Activated CD8-positive, alpha-beta memory T cell treated with anti-CD3 and anti-CD28 coated beads for 1 hour (primary cell): ENCODE results near the gene SIRT7.
"Not testable (repeated sequence)": the region's sequence is repeated elsewhere in the genome, so short reads cannot be mapped to it uniquely, and the experiment has no call there.

Experiments
- DNase-seq, 2 donors: peaks; one replicate each; pipeline ENCODE4 v3.0.0-alpha.2; 2020; ENCODE audit warnings: low read depth in 1 of 2; ENCODE audit errors: extremely low read depth in 1 of 2

The SIRT7 gene

GRCh38 chr17:81955058-81955681, 37.2 kb upstream of the SIRT7 start:
- DNase-seq, result no peak

GRCh38 chr17:81954131-81955057, 36.4 kb upstream of the SIRT7 start:
- DNase-seq, result no peak

- DNase-seq, result not testable (repeated sequence)
Observed at GRCh38 chr17:81953443-81953842, 35.5 kb upstream of the SIRT7 start.

GRCh38 chr17:81952792-81953228, 34.8 kb upstream of the SIRT7 start:
- DNase-seq, result no peak

- DNase-seq, result no peak
Observed at GRCh38 chr17:81951785-81952684, 34.1 kb upstream of the SIRT7 start.

GRCh38 chr17:81950501-81950900, 32.5 kb upstream of the SIRT7 start:
- DNase-seq, result no peak

GRCh38 chr17:81948635-81949378, 30.8 kb upstream of the SIRT7 start:
- DNase-seq, result no peak

- no peak for DNase-seq
Observed at GRCh38 chr17:81947189-81947588, 29.2 kb upstream of the SIRT7 start, which contains the start of gene MYADML2. MYADML2 (minus strand) TSS chr17:81947233; CDS start chr17:81941741, 5,492 bp downstream.

- no peak for DNase-seq
Observed at GRCh38 chr17:81944858-81945257, 26.9 kb upstream of the SIRT7 start.

- DNase-seq, result no peak
Observed at GRCh38 chr17:81942167-81942553, 24.2 kb upstream of the SIRT7 start.

- DNase-seq, result no peak
Observed at GRCh38 chr17:81941484-81942166, 23.6 kb upstream of the SIRT7 start.

- no peak for DNase-seq
Observed at GRCh38 chr17:81940538-81941483, 22.8 kb upstream of the SIRT7 start.

- no peak for DNase-seq
Observed at GRCh38 chr17:81939881-81940385, 22.0 kb upstream of the SIRT7 start.

- DNase-seq, result no peak
Observed at GRCh38 chr17:81939218-81939617, 21.2 kb upstream of the SIRT7 start.

- DNase-seq, result no peak
Observed at GRCh38 chr17:81935709-81936084, 17.7 kb upstream of the SIRT7 start.

- no peak for DNase-seq
Observed at GRCh38 chr17:81934850-81935708, 17.1 kb upstream of the SIRT7 start.

GRCh38 chr17:81934098-81934757, 16.3 kb upstream of the SIRT7 start:
- no peak for DNase-seq
